G401.6 (cell line): ENCODE data around the gene SQSTM1.
"Not testable (repeated sequence)": the region's sequence is repeated elsewhere in the genome, so short reads cannot be mapped to it uniquely, and the experiment has no call there.

ENCODE experiments used
- FAIRE-seq: peaks from 2 replicates; lab custom pipeline; 2012; peaks lifted over from hg19 to GRCh38; lab: Jason Lieb, UNC

The SQSTM1 gene

DNA sequence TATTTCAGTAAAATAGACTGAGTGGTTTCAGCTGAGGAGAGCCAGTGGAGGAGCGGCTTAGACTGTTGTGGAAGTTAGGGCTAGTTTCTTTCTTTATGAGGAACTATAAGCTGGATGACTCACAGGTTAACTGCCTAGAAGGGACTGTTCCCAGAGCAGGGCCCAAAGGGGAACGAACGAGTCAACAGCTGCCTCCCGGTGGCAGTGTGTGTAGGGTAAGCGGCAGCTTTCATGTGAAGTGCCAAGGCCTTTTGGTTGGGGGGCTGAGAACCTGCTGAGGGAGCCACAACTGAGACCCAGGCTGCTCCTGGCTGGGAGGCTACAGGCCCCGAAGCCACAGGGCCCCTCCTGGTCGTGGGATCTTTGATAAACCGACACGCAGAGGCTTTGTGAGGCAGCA, 7.0 kb downstream of the SQSTM1 start:
- FAIRE-seq = no peak

- FAIRE-seq = no peak
Observed at GRCh38 chr5:179828756-179829421, 8.2 kb downstream of the SQSTM1 start.

- FAIRE-seq = no peak
Observed at GRCh38 chr5:179829732-179830435, 9.2 kb downstream of the SQSTM1 start.

GRCh38 chr5:179830818-179831468, 10.2 kb downstream of the SQSTM1 start:
- FAIRE-seq = no peak

DNA sequence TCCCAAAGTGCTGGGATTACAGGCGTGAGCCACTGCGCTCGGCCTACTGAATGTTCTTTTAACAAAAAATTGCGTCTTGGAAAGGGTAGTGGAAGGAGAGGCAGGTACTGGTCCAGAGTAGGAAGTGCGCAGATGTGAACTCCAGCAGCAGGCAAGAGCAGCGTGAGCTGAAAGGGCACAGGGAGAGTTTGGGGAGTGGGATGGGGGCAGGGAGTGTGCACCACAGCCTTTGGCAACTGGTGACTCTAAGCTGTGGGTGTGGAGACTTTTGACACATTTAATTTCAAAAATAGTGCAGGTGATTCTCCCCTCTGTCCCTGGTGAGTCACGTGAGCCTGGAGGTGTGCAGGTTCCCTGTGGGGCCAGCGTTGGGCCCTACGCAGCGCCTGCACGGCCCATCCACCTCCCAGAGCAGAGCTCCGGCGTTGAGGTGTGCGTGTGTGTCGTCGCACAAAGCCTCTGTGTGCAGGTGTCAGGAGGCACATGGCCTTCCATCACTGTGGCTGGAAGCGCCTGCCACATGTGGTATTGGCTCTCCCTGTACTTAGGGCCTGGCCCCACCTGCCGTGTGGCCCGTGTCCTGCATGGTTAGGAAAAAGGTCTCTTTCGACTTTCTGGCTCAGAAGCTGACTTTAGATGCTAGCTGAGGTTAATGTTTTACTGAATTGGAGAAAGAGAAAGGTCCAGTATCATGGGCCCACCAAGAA, 11.5 kb downstream of the SQSTM1 start:
- FAIRE-seq = no peak

GRCh38 chr5:179833056-179833708, 12.5 kb downstream of the SQSTM1 start:
- no peak for FAIRE-seq

GRCh38 chr5:179833709-179834070, 13.0 kb downstream of the SQSTM1 start:
- FAIRE-seq = no peak

- FAIRE-seq = no peak
Observed at GRCh38 chr5:179834120-179834519, 13.4 kb downstream of the SQSTM1 start.

DNA sequence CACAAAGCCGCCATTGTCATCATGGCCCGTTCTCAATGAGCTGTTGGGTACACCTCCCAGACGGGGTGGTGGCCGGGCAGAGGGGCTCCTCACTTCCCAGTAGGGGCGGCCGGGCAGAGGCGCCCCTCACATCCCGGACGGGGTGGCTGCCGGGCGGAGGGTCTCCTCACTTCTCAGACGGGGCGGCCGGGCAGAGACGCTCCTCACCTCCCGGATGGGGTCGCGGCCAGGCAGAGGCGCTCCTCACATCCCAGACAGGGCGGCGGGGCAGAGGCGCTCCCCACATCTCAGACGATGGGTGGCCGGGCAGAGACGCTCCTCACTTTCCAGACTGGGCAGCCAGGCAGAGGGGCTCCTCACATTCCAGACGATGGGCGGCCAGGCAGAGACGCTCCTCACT, 14.2 kb downstream of the SQSTM1 start:
- not testable (repeated sequence) for FAIRE-seq

GRCh38 chr5:179836225-179837019, 15.7 kb downstream of the SQSTM1 start:
- peak; percentile 87 for FAIRE-seq

- no peak for FAIRE-seq
Observed at GRCh38 chr5:179837076-179838011, 16.6 kb downstream of the SQSTM1 start.

DNA sequence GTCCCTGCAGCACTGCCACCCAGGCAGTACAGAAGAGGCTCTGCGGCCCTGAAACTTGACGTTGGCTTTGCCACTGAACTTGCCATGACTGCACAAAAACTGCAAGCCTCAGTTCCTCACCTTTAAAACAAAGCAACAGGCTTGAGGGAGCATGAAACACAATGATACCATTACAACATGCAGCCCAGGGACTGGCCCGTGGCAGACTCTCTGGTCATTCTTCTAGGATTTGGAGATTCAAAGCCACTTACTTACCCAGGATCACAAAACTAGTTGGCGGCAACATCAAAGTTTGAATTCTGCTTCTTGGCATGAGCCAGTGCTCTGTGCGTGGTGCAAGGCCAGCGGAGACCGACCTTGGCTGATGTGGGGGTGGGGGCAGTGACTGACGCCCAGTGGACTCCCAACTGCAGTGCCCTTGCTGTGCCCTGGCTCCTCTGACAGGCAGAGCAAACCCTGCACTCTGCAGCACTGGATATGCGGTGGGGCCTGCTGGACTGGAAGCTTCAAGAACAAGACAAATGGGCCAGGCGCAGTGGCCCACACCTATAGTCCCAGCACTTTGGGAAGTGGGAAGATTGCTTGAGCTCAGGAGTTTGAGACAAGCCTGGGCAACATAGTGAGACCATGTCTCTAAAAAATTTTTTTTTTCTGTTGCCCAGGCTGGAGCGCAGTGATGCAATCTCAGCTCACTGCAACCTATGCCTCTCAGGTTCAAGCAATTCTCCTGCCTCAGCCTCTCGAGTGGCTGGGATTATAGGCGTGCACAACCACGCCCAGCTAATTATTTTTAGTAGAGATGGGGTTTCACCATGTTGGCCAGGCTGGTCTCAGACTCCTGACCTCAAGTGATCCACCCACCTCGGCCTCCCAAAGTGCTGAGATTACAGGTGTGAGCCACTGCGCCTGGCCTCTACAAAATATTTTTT, 18.9 kb downstream of the SQSTM1 start:
- no peak for FAIRE-seq

GRCh38 chr5:179840321-179840720, 19.6 kb downstream of the SQSTM1 start:
- no peak for FAIRE-seq

- no peak for FAIRE-seq
Observed at GRCh38 chr5:179840766-179841165, 20.1 kb downstream of the SQSTM1 start.

DNA sequence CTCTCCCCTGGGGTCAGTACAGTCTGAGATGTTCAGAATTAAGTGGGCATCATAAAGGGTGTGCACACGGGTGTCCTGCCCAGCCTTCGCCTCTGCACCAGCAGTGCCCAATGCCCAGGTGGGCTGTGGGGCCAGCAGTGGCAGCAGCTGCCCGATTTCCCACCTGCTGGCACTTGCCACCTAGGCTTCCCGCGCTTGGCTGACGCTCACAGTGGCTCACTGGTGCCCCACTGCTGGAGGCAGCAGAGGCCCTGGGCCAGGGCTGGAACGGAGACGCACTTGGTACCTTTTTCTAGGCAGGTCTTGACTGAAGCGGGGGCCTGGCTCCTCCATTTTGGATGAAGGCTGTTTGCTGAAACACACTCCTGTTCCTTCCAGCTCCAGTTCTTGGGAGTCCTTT, 20.9 kb downstream of the SQSTM1 start:
- FAIRE-seq = no peak

DNA sequence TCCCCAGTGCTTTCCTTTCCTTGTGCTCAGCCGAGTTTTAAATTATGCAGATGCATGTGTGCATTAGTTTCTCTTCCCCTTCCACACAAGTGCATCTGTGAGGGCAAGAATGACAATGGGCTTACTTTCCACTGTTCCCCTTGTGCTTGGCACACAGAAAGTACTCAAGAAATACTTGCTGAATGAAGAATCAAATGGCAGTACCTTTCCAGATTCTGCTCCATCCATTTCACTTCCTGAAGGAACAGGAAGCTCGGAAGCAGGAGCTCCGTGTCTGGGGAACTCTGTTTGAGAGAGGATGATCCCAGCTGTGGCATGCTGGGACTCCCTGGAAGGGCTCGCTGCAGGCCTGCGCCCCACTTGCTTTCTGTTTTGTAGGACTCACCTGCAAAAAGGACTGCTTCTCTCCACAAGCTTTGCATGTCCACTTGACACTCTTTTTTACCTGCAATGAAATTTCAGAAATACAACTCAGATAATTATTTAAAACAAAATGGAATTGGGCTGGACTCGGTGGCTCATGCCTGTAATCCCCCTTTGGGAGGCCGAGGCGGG, 32.4 kb downstream of the SQSTM1 start:
- FAIRE-seq = no peak

DNA sequence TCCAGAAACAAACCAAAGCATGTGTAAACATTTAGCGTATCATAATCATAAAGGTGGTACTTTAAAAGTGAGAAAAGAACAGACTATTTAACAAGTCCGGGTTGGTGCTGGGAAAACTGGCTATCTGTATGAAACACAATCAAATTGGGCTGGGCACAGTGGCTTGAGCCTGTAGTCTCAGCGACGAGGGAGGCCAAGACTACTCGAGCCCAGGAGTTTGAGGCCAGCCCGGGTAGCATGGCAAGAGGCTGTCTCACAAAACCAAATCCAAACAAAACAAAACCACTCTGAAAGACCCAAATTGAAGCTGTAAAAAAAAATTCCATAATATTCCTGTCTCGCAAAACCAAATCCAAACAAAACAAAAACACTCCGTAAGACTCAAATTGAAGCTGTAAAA, 33.7 kb downstream of the SQSTM1 start:
- no peak for FAIRE-seq

- no peak for FAIRE-seq
Observed at GRCh38 chr5:179858241-179858585, 37.5 kb downstream of the SQSTM1 start.
